ENCODE data around the gene IGSF21.
A peak's percentile ranks its signal among the peaks of the same experiment; 100 is the strongest.

IGSF21 gene

DNA sequence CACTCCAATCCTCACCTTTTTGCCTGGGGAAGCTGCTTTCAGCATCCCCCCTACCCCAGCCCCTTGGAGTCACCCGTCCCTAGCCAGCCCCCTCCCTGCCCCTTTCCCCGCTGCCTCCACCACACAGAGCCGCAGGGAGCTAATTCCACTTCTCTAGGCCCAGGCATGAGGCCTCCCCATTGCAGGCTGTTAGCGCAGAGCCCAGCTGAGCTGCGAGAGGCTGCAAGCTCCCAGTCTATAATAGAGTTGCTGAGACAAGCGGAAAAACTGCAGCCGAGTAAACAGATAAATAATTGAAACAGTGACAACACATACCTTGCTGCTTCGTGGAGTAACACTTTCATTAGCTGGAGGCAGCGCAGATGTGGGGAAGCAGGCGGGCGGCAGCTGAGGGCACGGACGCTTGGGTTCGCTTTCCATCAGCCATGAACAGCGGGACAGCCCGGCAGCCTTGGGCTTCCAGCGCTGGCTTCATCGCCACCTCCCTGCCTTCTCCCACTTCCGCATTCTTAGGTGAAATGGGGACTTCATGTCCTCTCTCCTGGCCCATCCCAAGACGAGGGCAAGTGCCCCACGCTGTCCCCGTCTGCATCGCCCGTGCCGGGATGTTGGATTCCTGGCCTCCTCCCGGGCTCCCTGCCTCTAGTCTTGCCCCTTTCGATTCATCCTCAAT is 183.3 kb downstream of the IGSF21 start:
- DNase-seq (ENCODE audit: low read depth) = no peak
- TF ChIP-seq, protein P1, sequence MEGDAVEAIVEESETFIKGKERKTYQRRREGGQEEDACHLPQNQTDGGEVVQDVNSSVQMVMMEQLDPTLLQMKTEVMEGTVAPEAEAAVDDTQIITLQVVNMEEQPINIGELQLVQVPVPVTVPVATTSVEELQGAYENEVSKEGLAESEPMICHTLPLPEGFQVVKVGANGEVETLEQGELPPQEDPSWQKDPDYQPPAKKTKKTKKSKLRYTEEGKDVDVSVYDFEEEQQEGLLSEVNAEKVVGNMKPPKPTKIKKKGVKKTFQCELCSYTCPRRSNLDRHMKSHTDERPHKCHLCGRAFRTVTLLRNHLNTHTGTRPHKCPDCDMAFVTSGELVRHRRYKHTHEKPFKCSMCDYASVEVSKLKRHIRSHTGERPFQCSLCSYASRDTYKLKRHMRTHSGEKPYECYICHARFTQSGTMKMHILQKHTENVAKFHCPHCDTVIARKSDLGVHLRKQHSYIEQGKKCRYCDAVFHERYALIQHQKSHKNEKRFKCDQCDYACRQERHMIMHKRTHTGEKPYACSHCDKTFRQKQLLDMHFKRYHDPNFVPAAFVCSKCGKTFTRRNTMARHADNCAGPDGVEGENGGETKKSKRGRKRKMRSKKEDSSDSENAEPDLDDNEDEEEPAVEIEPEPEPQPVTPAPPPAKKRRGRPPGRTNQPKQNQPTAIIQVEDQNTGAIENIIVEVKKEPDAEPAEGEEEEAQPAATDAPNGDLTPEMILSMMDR (IDR thresholded peaks at IDR 0.05; ENCODE audit: low read length, missing control alignments) = no peak
- H3K4me3 ChIP-seq (replicated peaks; ENCODE audit: low read depth, low read length) = no peak overlapping the region

- no peak overlapping the region for H3K4me3 ChIP-seq (replicated peaks; ENCODE audit: low read depth, low read length)
- TF ChIP-seq, protein P1 (IDR thresholded peaks at IDR 0.05; ENCODE audit: low read length, missing control alignments) = no peak
- DNase-seq (ENCODE audit: low read depth) = no peak
Observed at GRCh38 chr1:18292531-18292930, 184.9 kb downstream of the IGSF21 start.

DNA sequence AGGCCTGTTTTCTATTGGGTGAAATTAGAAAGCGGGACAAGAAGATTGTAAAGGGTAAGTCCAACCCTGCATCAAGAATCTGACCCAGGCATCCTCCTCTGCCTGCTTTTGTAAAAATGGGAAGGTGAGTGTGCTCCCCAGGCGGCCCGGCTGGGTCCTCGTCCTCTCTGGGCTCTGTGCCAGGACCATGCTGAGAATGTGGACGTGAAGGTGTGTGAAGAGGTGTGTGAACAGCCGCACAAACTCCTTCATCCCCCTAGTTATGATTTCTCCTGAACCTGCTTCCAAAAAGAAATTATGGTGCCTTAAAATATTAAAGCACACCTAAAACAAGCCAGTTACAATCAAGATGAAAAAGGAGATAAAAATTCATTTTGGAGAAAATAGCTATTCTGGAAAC is 185.7 kb downstream of the IGSF21 start:
- no peak overlapping the region for H3K4me3 ChIP-seq (replicated peaks; ENCODE audit: low read depth, low read length)
- DNase-seq (ENCODE audit: low read depth) = no peak
- TF ChIP-seq, protein P1 (IDR thresholded peaks at IDR 0.05; ENCODE audit: low read length, missing control alignments) = no peak

DNA sequence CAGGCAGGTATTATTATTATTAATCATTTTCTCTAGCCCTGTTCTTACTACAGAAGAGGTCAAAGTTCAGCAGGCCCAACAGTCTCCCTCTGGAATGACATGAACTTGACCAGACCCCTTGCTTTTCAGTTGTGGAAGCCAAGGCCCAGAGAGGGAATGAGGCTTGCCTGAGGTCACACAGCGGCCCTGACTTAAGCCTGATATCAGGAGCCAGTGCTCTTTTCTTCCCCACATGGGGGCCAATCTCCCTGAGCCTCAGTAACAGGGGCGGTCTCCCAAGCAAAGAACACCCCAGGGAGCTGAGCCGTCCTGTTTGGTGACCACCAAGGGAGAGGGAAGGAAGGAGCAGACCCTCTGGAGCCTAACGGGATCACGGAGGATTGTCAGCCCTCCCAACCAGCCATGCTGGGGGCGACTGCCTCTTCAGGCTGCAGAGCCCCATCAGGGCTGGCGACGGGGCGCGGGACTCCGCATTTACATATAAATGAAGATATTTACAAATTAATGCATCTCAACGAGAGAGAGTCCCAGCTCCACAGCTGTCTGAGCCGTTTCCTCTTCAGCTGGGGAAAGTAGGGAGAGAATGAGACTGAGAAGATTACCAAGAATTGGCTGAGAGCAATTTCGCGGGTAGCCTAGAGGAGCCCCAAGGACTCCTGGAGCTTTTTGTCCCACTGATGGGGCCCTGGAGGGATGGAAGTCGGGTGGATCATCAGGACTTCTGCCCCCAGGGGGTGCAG is 187.0 kb downstream of the IGSF21 start:
- H3K4me3 ChIP-seq (replicated peaks; ENCODE audit: low read depth, low read length) = no peak overlapping the region
- TF ChIP-seq, protein P1 (IDR thresholded peaks at IDR 0.05; ENCODE audit: low read length, missing control alignments) = no peak
- no peak for DNase-seq (ENCODE audit: low read depth)

GRCh38 chr1:18297896-18298648 is 190.5 kb downstream of the IGSF21 start:
- TF ChIP-seq, protein P1 (IDR thresholded peaks at IDR 0.05; ENCODE audit: low read length, missing control alignments) = no peak
- no peak overlapping the region for H3K4me3 ChIP-seq (replicated peaks; ENCODE audit: low read depth, low read length)
- no peak for DNase-seq (ENCODE audit: low read depth)

DNA sequence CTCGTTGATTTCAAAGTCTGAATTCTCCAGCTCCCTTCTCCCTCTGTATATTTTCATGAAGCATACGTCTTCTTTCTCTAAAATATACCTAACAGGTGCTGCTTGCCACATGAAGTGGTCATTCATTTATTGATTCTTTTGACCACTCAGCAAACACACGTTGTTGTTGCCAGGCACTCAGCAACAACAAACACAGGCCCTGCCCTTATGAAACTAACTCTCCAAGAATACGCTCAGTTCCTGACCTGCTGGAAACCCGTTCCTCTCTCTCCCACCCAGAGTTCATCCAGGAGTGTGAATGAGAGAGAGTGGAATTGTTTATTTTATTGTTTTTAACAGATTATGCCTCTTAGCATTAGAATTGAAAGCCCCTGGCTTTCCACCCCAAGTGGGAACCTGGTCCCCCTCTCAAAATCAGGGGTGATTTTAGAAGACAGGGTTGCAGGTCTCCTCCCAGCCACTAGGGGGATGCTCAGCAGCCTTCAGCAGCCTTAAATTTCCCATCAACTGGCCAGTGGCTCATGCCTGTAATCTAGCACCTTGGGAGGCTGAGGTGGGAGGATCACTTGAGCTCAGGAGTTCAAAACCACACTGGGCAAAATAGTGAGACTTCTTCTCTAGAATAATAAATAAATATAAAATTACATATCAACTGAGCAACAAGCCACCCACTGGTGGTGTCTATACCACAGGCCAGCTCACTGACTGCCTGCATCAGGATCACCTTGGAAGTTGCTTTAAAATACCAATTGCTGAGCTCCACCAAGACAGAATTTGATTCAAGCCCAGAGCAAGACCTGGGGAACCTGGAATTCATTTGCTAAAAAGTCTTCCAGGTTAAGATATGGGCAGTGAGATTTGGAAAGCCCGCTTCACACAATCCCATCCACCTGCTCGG is 192.1 kb downstream of the IGSF21 start:
- DNase-seq (ENCODE audit: low read depth) = no peak
- TF ChIP-seq, protein P1 (IDR thresholded peaks at IDR 0.05; ENCODE audit: low read length, missing control alignments) = peak; percentile 42
- no peak overlapping the region for H3K4me3 ChIP-seq (replicated peaks; ENCODE audit: low read depth, low read length)

All from fibroblast of pulmonary artery (primary cell).